Esophagus muscularis mucosa (tissue), 4 donors: ENCODE data around the gene CNIH3. TPM values are rescaled to one million over a fixed set of nuclear protein-coding genes. Genes with fewer than 3 reads are reported as not detected.

Experiments
- DNase-seq: peaks from one replicate; pipeline ENCODE4 v3.0.0-alpha.2; 2017; ENCODE audit errors: extremely low spot score
- H3K27ac ChIP-seq, 4 donors: fragments of 200-600 bp; sonication (generic); replicated peaks in 1 of 4; 1 replicate in 3 of 4; 2 replicates in 1 of 4; pipeline ENCODE4 v1.5.1; 2016 to 2019; ENCODE audit warnings: mild to moderate bottlenecking in 1 of 4
- H3K27me3 ChIP-seq, 4 donors: fragments of 200-600 bp; sonication (generic); one replicate each; pipeline versions ENCODE4 v1.5.1 to v1.6.0; 2016 to 2019
- H3K36me3 ChIP-seq, 4 donors: fragments of 200-600 bp; sonication (generic); one replicate each; pipeline ENCODE4 v1.5.1; 2016 to 2019
- H3K4me1 ChIP-seq, 4 donors: fragments of 200-600 bp; sonication (generic); one replicate each; pipeline ENCODE4 v1.5.1; 2016 to 2019
- H3K4me3 ChIP-seq, 4 donors: fragments of 200-600 bp; sonication (generic); 1 replicate in 2 of 4; 2 replicates in 2 of 4; pipeline ENCODE4 v1.5.1; 2016 to 2019; ENCODE audit warnings: mild to moderate bottlenecking in 4 of 4, moderate library complexity in 1 of 4
- H3K9me3 ChIP-seq, 4 donors: fragments of 200-600 bp; sonication (generic); 1 replicate in 3 of 4; 2 replicates in 1 of 4; pipeline ENCODE4 v1.5.1; 2016 to 2019
- CTCF ChIP-seq, 3 experiments: fragments of 200-600 bp in 2 of 3; fragments of 450-650 bp in 1 of 3; sonication (generic) in 2 of 3; IDR thresholded peaks; one replicate each; pipeline ENCODE4 v1.5.1; 2017 to 2019; ENCODE audit warnings: antibody characterized with exemption in 3 of 3, mild to moderate bottlenecking in 2 of 3, moderate library complexity in 1 of 3
- EP300 ChIP-seq: sonication (generic); formaldehyde crosslinking; IDR thresholded peaks from one replicate; pipeline ENCODE4 v1.6.1; 2017; ENCODE audit warnings: antibody characterized with exemption
- POLR2A ChIP-seq: fragments of 450-650 bp; IDR thresholded peaks from one replicate; pipeline ENCODE4 v1.6.1; 2017; ENCODE audit warnings: antibody characterized with exemption, moderate library complexity, mild to moderate bottlenecking, low read depth
- POLR2AphosphoS5 ChIP-seq, 2 donors: sonication (generic); formaldehyde crosslinking; IDR thresholded peaks; one replicate each; pipeline ENCODE4 v1.6.1; 2017; ENCODE audit warnings: antibody characterized with exemption in 2 of 2
- WGBS: methylation state at CpG from one replicate; pipeline ENCODE4 v1.1.5; 2018; 5-methylcytosine and 5-hydroxymethylcytosine counted together
- intact Hi-C: fragments of 100-400 bp; cut with DNase I; formaldehyde crosslinking; loops from one replicate; pipeline ENCODE4 v1.15.1; 2023
- total RNA-seq, 4 donors: library from RNA; depleted of rRNA; stranded (reverse); fragments of >200 nt; gene quantifications; one replicate each; pipeline versions ENCODE4 v1.1.0 to v1.2.1, GENCODE V29; 2016

CNIH3 gene
- total RNA-seq, 4 donors from 2014 or later: 0.42 to 2.3 (median 1.3) TPM

GRCh38 chr1:224666078-224666477 is 50.0 kb downstream of the CNIH3 start:
- H3K4me3 ChIP-seq: no peak overlapping the region
- H3K27me3 ChIP-seq: no peaks in the 10 kb centered on the region
- no peaks in the 10 kb centered on the region for H3K36me3 ChIP-seq
- no peak for DNase-seq
- intact Hi-C loops: no loop called here
- no peaks in the 10 kb centered on the region for H3K9me3 ChIP-seq
- no peak for TF ChIP-seq POLR2AphosphoS5 (IDR thresholded peaks at IDR 0.05)
- TF ChIP-seq POLR2A: no peak
- TF ChIP-seq CTCF (IDR thresholded peaks at IDR 0.05): no peak
- TF ChIP-seq EP300: no peak
- H3K4me1 ChIP-seq: no peaks in the 10 kb centered on the region
- no peak overlapping the region for H3K27ac ChIP-seq

- 79% methylated on average over 2 of the region's 2 CpGs for WGBS
- Histone ChIP-seq H3K4me1 (no peaks in the 10 kb centered on the region), H3K27me3 (no peaks in the 10 kb centered on the region), H3K9me3 (no peaks in the 10 kb centered on the region), H3K36me3 (no peaks in the 10 kb centered on the region), H3K27ac (no peak overlapping the region), H3K4me3 (no peak overlapping the region)
- TF ChIP-seq POLR2A (no peak), CTCF (IDR thresholded peaks at IDR 0.05) (no peak), POLR2AphosphoS5 (IDR thresholded peaks at IDR 0.05) (no peak), EP300 (no peak)
- intact Hi-C loops: no loop called here
- no peak for DNase-seq
Observed at GRCh38 chr1:224666913-224667312, 50.8 kb downstream of the CNIH3 start.

GRCh38 chr1:224668984-224669383 is 52.9 kb downstream of the CNIH3 start:
- no peak for DNase-seq
- H3K9me3 ChIP-seq: no peaks in the 10 kb centered on the region
- 76% methylated on average over 3 of the region's 3 CpGs for WGBS
- H3K36me3 ChIP-seq: no peaks in the 10 kb centered on the region
- no peak for TF ChIP-seq POLR2AphosphoS5 (IDR thresholded peaks at IDR 0.05)
- no peak for TF ChIP-seq CTCF (IDR thresholded peaks at IDR 0.05)
- no peak overlapping the region for H3K27ac ChIP-seq
- intact Hi-C loops: no loop called here
- H3K4me3 ChIP-seq: no peak overlapping the region
- no peaks in the 10 kb centered on the region for H3K27me3 ChIP-seq
- peaks cover 0 to 5% (median 0%) of the 10 kb centered on the region in 4 donors for H3K4me1 ChIP-seq

GRCh38 chr1:224669403-224669802 is 53.3 kb downstream of the CNIH3 start:
- H3K36me3 ChIP-seq: no peaks in the 10 kb centered on the region
- H3K4me1 ChIP-seq: peaks cover 0 to 5% (median 0%) of the 10 kb centered on the region in 4 donors
- DNase-seq: no peak
- H3K9me3 ChIP-seq: no peaks in the 10 kb centered on the region
- no peak overlapping the region for H3K27ac ChIP-seq
- H3K4me3 ChIP-seq: no peak overlapping the region
- 85% methylated on average over 3 of the region's 3 CpGs for WGBS
- TF ChIP-seq CTCF (IDR thresholded peaks at IDR 0.05): no peak
- TF ChIP-seq POLR2A: no peak
- no peak for TF ChIP-seq EP300
- TF ChIP-seq POLR2AphosphoS5 (IDR thresholded peaks at IDR 0.05): no peak
- no peaks in the 10 kb centered on the region for H3K27me3 ChIP-seq
- intact Hi-C loops: no loop called here

GRCh38 chr1:224670506-224670905 is 54.4 kb downstream of the CNIH3 start:
- H3K4me1 ChIP-seq: peaks cover 0 to 5% (median 0%) of the 10 kb centered on the region in 4 donors
- H3K27me3 ChIP-seq: no peaks in the 10 kb centered on the region
- intact Hi-C loops: no loop called here
- TF ChIP-seq EP300: no peak
- no peak for TF ChIP-seq POLR2AphosphoS5 (IDR thresholded peaks at IDR 0.05)
- no peak for TF ChIP-seq POLR2A
- no peak for TF ChIP-seq CTCF (IDR thresholded peaks at IDR 0.05)
- H3K9me3 ChIP-seq: no peaks in the 10 kb centered on the region
- WGBS: 63% methylated on average over 1 of the region's 1 CpG
- H3K4me3 ChIP-seq: no peak overlapping the region
- H3K27ac ChIP-seq: no peak overlapping the region
- no peak for DNase-seq
- H3K36me3 ChIP-seq: no peaks in the 10 kb centered on the region
